Measurements from ENCODE around the gene SCGB1A1. TPM values are rescaled to one million over a fixed set of nuclear protein-coding genes. Genes with fewer than 3 reads are reported as not detected.
"Not testable (repeated sequence)": the region's sequence is repeated elsewhere in the genome, so short reads cannot be mapped to it uniquely, and the experiment has no call there.

Gene SCGB1A1
- total RNA-seq, 3 donors from 2014 or later: not detected

DNA sequence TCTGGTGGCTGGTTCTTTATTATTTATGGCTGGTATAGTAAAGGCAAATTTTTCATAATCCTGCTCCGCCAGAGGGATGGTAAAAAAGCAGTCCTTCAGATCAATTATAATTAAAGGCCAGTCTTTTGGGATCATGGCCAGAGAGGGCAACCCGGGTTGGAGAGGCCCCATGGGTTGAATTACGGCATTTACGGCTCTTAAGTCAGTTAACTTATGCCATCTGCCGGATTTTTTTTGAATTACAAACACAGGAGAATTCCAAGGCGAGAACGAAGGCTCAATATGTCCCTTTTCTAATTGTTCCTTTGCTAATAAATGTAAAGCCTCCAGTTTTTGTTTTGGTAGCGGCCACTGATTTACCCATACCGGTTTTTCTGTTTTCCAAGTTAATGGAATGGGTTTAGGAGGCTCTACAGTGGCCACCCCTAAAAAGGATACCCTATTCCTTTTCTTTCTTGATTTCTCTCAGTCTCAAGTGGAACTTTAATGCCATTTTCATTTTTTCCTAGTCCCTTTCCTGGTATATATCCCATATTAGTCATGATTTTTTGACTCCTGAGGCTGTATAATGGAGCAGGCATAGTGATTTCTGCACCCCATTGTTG is 40.3 kb upstream of the SCGB1A1 start:
- H3K27me3 ChIP-seq; H3K9me3 ChIP-seq; H3K4me3 ChIP-seq; intact Hi-C loops (cut with DNase I; ENCODE audit: low total_unique reads); H3K4me1 ChIP-seq; DNase-seq (ENCODE audit: low spot score in 2 of 2); H3K36me3 ChIP-seq: not testable (repeated sequence)
- peak overlapping the region in 1 of 2 donors; percentile 17 for H3K27ac ChIP-seq
- TF ChIP-seq, protein P1, sequence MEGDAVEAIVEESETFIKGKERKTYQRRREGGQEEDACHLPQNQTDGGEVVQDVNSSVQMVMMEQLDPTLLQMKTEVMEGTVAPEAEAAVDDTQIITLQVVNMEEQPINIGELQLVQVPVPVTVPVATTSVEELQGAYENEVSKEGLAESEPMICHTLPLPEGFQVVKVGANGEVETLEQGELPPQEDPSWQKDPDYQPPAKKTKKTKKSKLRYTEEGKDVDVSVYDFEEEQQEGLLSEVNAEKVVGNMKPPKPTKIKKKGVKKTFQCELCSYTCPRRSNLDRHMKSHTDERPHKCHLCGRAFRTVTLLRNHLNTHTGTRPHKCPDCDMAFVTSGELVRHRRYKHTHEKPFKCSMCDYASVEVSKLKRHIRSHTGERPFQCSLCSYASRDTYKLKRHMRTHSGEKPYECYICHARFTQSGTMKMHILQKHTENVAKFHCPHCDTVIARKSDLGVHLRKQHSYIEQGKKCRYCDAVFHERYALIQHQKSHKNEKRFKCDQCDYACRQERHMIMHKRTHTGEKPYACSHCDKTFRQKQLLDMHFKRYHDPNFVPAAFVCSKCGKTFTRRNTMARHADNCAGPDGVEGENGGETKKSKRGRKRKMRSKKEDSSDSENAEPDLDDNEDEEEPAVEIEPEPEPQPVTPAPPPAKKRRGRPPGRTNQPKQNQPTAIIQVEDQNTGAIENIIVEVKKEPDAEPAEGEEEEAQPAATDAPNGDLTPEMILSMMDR (IDR thresholded peaks at IDR 0.05): peak in 2 of 3 donors; percentile 33 to 34

DNA sequence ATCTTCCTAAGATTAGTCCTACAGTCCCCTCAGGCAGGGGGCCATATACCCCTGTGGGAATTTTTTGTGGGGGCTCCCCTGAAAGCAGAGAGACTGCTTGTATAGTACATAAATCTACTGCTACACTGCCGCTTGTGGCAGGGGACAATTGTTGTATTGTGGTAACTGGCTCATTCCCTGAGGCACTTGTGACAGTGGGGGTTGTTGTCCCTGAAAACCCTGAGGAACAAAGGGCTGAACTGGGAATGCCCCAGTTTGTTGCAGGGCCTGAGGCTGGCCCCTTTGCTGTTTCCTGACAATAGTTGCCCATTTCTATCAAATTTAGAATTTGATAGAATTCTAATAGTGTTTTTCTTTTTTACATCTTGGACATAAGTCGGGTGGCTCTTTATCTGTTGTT is 39.2 kb upstream of the SCGB1A1 start:
- H3K9me3 ChIP-seq; intact Hi-C loops (cut with DNase I; ENCODE audit: low total_unique reads); H3K4me3 ChIP-seq; DNase-seq (ENCODE audit: low spot score in 2 of 2); H3K27ac ChIP-seq; H3K4me1 ChIP-seq; H3K27me3 ChIP-seq; H3K36me3 ChIP-seq: not testable (repeated sequence)

DNA sequence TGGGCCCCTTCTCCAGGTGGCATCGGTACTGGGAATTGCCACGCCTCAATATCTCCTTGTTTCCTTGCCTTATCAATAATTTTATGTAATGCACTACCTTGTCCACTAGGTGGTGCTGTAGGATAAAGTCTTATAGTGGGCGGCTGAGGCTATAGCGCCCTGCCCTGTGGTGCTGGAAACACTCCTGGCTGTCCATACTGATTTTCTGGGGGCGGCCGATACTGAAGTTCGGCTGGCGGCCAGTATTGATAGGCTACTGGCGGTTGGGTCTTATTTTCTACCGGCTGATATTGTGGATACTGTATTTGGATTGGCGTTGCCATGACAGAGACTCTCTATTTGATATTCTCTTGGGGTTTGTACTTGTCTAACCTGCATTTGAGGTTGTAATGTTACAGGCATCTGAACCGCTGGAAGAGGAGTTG is 38.0 kb upstream of the SCGB1A1 start:
- H3K27ac ChIP-seq; H3K27me3 ChIP-seq; H3K9me3 ChIP-seq; H3K4me1 ChIP-seq; DNase-seq (ENCODE audit: low spot score in 2 of 2); intact Hi-C loops (cut with DNase I; ENCODE audit: low total_unique reads); H3K36me3 ChIP-seq: not testable (repeated sequence)
- TF ChIP-seq, protein P1 (IDR thresholded peaks at IDR 0.05): peak; percentile 74 to 89 (median 87)
- peak overlapping the region in 1 of 3 donors; percentile 23 for H3K4me3 ChIP-seq

DNA sequence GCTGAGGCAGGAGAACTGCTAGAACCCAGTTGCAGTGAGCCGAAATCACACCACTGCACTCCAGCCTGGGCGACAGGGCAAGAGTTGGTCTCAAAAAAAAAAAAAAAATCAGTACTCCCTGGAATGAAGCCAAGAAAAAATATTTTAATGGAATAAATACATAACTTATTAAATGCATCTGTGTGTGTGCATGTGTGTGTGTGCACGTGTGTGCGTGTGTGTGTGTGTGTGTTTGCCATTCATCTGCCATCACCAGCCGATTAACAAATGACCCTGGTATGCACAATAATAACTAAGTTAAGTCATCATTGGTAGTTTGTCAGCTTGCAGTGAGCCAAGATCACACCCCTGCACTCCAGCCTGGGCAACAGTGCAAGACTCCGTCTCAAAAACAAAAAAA is 35.0 kb upstream of the SCGB1A1 start:
- Histone ChIP-seq H3K4me3 (no peak overlapping the region), H3K27me3 (no peaks in the 10 kb centered on the region), H3K4me1 (no peaks in the 10 kb centered on the region), H3K9me3 (no peaks in the 10 kb centered on the region), H3K27ac (no peak overlapping the region), H3K36me3 (no peaks in the 10 kb centered on the region)
- TF ChIP-seq, protein P1 (IDR thresholded peaks at IDR 0.05): no peak
- TF ChIP-seq POLR2AphosphoS5 (IDR thresholded peaks at IDR 0.05) (no peak), POLR2A (IDR thresholded peaks at IDR 0.05) (no peak)
- intact Hi-C loops (cut with DNase I; ENCODE audit: low total_unique reads): no loop called here
- DNase-seq (ENCODE audit: low spot score in 2 of 2): no peak

DNA sequence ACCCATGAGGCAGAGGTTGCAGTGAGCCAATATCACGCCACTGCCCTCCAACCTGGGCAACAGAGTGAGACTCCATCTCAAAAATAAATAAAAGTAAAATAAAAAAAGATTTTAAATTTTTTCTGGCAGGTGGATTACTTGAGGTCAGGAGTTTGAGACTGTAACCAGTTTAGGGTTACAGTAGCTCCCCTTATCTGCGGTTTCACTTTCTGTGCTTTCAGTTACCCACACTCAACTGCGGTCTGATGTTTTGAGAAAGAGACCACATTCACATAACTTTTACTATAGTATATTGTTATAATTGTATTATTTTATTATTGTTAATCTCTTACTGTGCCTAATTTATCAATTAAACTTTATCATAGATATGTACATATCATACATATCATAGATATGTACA is 32.8 kb upstream of the SCGB1A1 start:
- H3K27ac ChIP-seq; H3K9me3 ChIP-seq; H3K36me3 ChIP-seq; intact Hi-C loops (cut with DNase I; ENCODE audit: low total_unique reads); H3K4me1 ChIP-seq; DNase-seq (ENCODE audit: low spot score in 2 of 2); H3K4me3 ChIP-seq; H3K27me3 ChIP-seq: not testable (repeated sequence)

DNA sequence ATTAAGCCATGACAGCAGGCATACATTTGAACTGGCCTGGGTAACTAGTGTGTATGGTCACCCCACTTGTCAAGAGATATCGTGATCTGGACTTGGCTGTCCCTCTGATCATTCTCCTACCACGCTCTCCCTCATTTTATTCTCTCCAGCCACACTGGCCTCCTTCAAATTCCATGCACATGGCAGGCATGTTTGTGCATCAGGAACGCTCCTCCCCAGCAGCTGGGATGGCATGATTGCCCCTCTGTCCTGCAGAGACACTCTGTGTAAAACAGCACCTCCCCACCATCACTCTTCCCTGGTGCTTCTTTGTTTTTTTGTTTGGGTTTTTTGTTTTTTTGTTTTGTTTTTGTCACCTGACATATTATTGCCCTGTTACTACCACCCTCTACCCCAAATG is 31.5 kb upstream of the SCGB1A1 start:
- intact Hi-C loops (cut with DNase I; ENCODE audit: low total_unique reads): no loop called here
- TF ChIP-seq, protein P1 (IDR thresholded peaks at IDR 0.05): no peak
- no peak for TF ChIP-seq POLR2A (IDR thresholded peaks at IDR 0.05)
- no peak for TF ChIP-seq POLR2AphosphoS5 (IDR thresholded peaks at IDR 0.05)
- Histone ChIP-seq H3K9me3 (no peaks in the 10 kb centered on the region), H3K27me3 (no peaks in the 10 kb centered on the region), H3K36me3 (no peaks in the 10 kb centered on the region), H3K4me1 (no peaks in the 10 kb centered on the region), H3K27ac (no peak overlapping the region), H3K4me3 (no peak overlapping the region)
- DNase-seq (ENCODE audit: low spot score in 2 of 2): no peak

All from breast epithelium (tissue), 4 donors.